ENCODE data around the gene NAA15.

DNA sequence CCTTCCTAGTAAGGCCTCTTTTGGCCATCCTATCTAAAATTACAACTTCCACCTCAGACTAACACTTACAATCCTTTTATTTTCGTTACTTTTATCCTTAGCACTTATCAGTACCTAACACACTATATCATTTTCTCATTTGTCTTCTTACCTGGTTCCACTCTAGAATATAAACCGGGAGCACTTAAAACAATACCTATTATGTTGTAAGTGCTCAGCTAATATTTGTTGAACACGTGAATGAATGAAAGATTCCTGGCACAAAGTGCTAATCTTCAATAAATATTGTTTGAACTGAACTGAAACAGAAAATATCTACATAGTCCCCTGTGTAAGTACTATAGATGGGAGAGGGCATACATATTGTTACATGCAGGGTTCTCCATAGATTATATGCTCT, 35.7 kb upstream of the NAA15 start:
- TF ChIP-seq, protein P1, sequence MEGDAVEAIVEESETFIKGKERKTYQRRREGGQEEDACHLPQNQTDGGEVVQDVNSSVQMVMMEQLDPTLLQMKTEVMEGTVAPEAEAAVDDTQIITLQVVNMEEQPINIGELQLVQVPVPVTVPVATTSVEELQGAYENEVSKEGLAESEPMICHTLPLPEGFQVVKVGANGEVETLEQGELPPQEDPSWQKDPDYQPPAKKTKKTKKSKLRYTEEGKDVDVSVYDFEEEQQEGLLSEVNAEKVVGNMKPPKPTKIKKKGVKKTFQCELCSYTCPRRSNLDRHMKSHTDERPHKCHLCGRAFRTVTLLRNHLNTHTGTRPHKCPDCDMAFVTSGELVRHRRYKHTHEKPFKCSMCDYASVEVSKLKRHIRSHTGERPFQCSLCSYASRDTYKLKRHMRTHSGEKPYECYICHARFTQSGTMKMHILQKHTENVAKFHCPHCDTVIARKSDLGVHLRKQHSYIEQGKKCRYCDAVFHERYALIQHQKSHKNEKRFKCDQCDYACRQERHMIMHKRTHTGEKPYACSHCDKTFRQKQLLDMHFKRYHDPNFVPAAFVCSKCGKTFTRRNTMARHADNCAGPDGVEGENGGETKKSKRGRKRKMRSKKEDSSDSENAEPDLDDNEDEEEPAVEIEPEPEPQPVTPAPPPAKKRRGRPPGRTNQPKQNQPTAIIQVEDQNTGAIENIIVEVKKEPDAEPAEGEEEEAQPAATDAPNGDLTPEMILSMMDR (IDR thresholded peaks at IDR 0.05), result no peak
- TF ChIP-seq POLR2A (IDR thresholded peaks at IDR 0.05), result no peak
- no peak for TF ChIP-seq EP300 (IDR thresholded peaks at IDR 0.05)

All from tibial nerve (tissue), 4 donors.